Parathyroid adenoma (tissue), 2 donors: ENCODE results near the gene NFKBIZ.

Experiments used
- H2AFZ ChIP-seq: fragments of 300-600 bp; sonication (generic); one replicate; pipeline ENCODE4 v1.7.0; 2017; ENCODE audit warnings: antibody characterized with exemption, mild to moderate bottlenecking
- H3K27ac ChIP-seq: fragments of 300-600 bp; sonication (generic); one replicate; pipeline ENCODE4 v1.7.0; 2017
- H3K27me3 ChIP-seq: fragments of 300-600 bp; sonication (generic); one replicate; pipeline ENCODE4 v1.7.0; 2017; ENCODE audit warnings: low read length; ENCODE audit not compliant: control insufficient read depth, insufficient read depth
- H3K36me3 ChIP-seq: fragments of 300-600 bp; sonication (generic); one replicate; pipeline ENCODE4 v1.7.0; 2017; ENCODE audit warnings: low read length; ENCODE audit not compliant: control insufficient read depth, insufficient read depth
- H3K4me1 ChIP-seq: fragments of 300-600 bp; sonication (generic); one replicate; pipeline ENCODE4 v1.7.0; 2017; ENCODE audit warnings: control low read depth
- H3K4me2 ChIP-seq: fragments of 300-600 bp; sonication (generic); one replicate; pipeline ENCODE4 v1.7.0; 2017; ENCODE audit warnings: low read length
- H3K4me3 ChIP-seq: fragments of 300-600 bp; sonication (generic); one replicate; pipeline ENCODE4 v1.7.0; 2017; ENCODE audit warnings: low read depth, low read length
- H3K79me2 ChIP-seq: fragments of 300-600 bp; sonication (generic); one replicate; pipeline ENCODE4 v1.7.0; 2017; ENCODE audit warnings: control low read depth
- H3K9ac ChIP-seq: fragments of 300-600 bp; sonication (generic); one replicate; pipeline ENCODE4 v1.7.0; 2017; ENCODE audit warnings: mild to moderate bottlenecking
- H3K9me3 ChIP-seq: fragments of 300-600 bp; sonication (generic); one replicate; pipeline ENCODE4 v1.7.0; 2017; ENCODE audit warnings: low read length; ENCODE audit not compliant: control insufficient read depth
- TF ChIP-seq, protein P1 (sequence below): fragments of 300-600 bp; sonication (generic); IDR thresholded peaks from one replicate; pipeline ENCODE4 v1.7.0; 2017; ENCODE audit warnings: antibody characterized with exemption, mild to moderate bottlenecking
- donor health status: primary hyperparathyroidism.

NFKBIZ gene

DNA sequence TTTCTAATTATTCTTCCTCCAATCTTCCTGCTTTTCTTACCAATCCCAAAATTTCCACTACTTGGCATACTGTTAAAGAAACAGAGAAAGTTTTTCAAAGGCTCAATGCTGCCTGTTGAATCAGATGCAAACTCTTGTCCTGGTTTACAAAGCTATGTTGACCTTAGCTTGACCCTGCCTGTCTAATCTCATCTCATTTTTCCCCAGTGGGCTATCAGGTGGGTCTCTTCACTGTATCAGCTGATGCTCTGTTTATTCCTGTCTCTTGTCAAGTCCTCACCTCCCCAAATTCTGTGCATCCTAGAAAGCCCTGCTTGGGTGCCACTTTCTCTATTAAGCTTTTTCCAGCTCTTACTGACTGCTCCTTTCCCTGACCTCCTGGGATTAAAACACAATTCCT lies 18.2 kb downstream of the NFKBIZ start:
- H3K4me1 ChIP-seq, result peaks cover 4% of the 10 kb centered on the region
- H2AFZ ChIP-seq, result no peak overlapping the region
- TF ChIP-seq, protein P1, sequence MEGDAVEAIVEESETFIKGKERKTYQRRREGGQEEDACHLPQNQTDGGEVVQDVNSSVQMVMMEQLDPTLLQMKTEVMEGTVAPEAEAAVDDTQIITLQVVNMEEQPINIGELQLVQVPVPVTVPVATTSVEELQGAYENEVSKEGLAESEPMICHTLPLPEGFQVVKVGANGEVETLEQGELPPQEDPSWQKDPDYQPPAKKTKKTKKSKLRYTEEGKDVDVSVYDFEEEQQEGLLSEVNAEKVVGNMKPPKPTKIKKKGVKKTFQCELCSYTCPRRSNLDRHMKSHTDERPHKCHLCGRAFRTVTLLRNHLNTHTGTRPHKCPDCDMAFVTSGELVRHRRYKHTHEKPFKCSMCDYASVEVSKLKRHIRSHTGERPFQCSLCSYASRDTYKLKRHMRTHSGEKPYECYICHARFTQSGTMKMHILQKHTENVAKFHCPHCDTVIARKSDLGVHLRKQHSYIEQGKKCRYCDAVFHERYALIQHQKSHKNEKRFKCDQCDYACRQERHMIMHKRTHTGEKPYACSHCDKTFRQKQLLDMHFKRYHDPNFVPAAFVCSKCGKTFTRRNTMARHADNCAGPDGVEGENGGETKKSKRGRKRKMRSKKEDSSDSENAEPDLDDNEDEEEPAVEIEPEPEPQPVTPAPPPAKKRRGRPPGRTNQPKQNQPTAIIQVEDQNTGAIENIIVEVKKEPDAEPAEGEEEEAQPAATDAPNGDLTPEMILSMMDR, result no peak

DNA sequence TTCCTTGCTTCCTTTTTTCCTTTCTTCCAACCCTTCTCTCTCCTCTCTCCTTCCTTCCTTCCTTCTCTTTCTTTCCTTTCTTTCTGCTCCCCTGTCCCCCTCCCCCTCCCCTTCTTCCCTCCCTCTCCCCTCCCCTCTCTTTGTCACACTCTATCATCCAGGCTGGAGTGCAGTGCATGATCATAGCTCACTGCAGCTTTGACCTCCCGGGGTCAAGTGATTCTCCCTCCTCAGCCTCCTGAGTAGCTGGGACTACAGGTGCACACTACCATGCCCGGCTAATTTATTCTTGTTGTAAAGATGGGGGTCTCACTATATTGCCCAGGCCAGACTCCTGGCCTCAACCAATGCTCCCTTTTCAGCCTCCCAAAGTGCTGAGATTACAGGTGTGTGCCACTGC lies 18.7 kb downstream of the NFKBIZ start:
- Histone ChIP-seq H3K4me2 (no peak overlapping the region), H3K4me1 (peaks cover 4% of the 10 kb centered on the region), H3K27me3 (no peaks in the 10 kb centered on the region), H2AFZ (no peak overlapping the region), H3K9me3 (no peaks in the 10 kb centered on the region), H3K36me3 (no peaks in the 10 kb centered on the region), H3K27ac (no peak overlapping the region), H3K4me3 (no peak overlapping the region), H3K79me2 (no peaks in the 10 kb centered on the region), H3K9ac (no peak overlapping the region)
- TF ChIP-seq, protein P1, result no peak

More for the DNA sequence above, 18.2 kb downstream of the NFKBIZ start:
- H3K79me2 ChIP-seq, result no peaks in the 10 kb centered on the region
- H3K36me3 ChIP-seq, result no peaks in the 10 kb centered on the region
- H3K9ac ChIP-seq, result no peak overlapping the region
- H3K9me3 ChIP-seq, result no peaks in the 10 kb centered on the region
- no peak overlapping the region for H3K4me3 ChIP-seq
- no peak overlapping the region for H3K4me2 ChIP-seq
- H3K27ac ChIP-seq, result no peak overlapping the region
- H3K27me3 ChIP-seq, result no peaks in the 10 kb centered on the region

DNA sequence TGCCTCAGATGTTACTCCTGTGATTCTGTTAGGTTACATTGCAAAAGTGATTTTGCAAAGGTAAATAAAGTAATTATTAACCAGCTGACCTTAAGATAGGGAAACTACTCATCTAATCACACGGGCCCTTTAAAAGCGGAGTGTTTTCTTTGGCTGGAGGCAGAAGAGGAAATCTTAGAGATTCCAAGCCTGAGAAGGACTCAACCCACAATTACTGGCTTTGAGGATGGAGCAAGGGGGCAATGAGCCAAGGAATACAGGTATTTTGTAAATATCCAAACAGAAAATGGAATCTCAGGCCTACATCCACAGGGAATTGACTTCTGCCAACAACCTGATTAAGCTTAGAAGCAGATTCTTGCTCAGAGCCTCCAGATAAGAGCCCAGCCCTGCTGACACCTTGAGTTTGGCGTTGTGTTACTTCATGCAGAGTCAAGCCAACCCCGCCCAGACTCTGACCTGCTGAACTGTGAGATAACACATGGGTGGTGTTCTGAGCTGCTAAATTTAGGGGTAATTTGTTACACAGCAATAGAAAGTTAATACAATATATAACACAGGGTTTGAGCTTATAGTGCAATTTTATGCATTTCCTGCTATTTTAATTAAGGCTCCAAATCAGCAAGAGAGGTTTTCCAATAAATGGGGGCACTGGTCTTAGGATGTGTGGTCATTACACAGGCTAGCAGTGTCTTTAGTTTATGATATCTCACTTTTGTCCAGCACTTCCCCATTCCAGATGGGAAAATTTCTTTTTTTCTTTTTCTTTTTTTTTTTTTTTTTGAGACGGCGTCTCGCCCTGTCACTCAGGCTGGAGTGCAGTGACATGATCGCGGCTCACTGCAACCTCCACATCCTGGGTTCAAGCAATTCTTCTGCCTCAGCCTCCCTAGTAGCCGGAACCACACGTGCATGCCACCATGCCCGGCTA lies 19.5 kb downstream of the NFKBIZ start:
- Histone ChIP-seq H3K27me3 (no peaks in the 10 kb centered on the region), H3K9me3 (no peaks in the 10 kb centered on the region), H3K9ac (no peak overlapping the region), H3K79me2 (no peaks in the 10 kb centered on the region), H3K36me3 (no peaks in the 10 kb centered on the region), H2AFZ (no peak overlapping the region), H3K4me2 (no peak overlapping the region), H3K4me3 (no peak overlapping the region), H3K4me1 (peaks cover 4% of the 10 kb centered on the region), H3K27ac (no peak overlapping the region)
- TF ChIP-seq, protein P1, result no peak

GRCh38 chr3:101870138-101870537 lies 20.8 kb downstream of the NFKBIZ start:
- H3K4me1 ChIP-seq, result peaks cover 4% of the 10 kb centered on the region
- H3K27me3 ChIP-seq, result no peaks in the 10 kb centered on the region
- no peak overlapping the region for H3K4me3 ChIP-seq
- no peaks in the 10 kb centered on the region for H3K36me3 ChIP-seq
- H3K79me2 ChIP-seq, result no peaks in the 10 kb centered on the region
- H2AFZ ChIP-seq, result no peak overlapping the region
- no peak overlapping the region for H3K9ac ChIP-seq
- TF ChIP-seq, protein P1, result no peak
- H3K4me2 ChIP-seq, result no peak overlapping the region
- no peaks in the 10 kb centered on the region for H3K9me3 ChIP-seq
- no peak overlapping the region for H3K27ac ChIP-seq
